Nucleus accumbens (tissue), 56 donors: ENCODE measurements around the gene RFX6.
"Not testable (repeated sequence)": the region's sequence is repeated elsewhere in the genome, so short reads cannot be mapped to it uniquely, and the experiment has no call there.

Experiments used
- DNase-seq, 56 donors: peaks; one replicate each; lab custom pipeline; 2025; lab: John Stamatoyannopoulos, UW

The RFX6 gene

GRCh38 chr6:116876635-116877611 lies at the start of gene RFX6:
RFX6 (plus strand) TSS chr6:116877242; CDS start chr6:116877276, 34 bp downstream.
- no peak for DNase-seq

GRCh38 chr6:116827561-116828240 lies 49.3 kb upstream of the RFX6 start:
- DNase-seq = no peak

GRCh38 chr6:116828983-116829382 lies 48.1 kb upstream of the RFX6 start, which contains the start of gene GPRC6A:
GPRC6A (minus strand) TSS chr6:116829083; CDS start chr6:116829013, 70 bp downstream.
- no peak for DNase-seq

GRCh38 chr6:116834526-116834925 lies 42.5 kb upstream of the RFX6 start:
- not testable (repeated sequence) for DNase-seq

- no peak for DNase-seq
Observed at GRCh38 chr6:116836606-116837342, 40.3 kb upstream of the RFX6 start.

- no peak for DNase-seq
Observed at GRCh38 chr6:116840091-116840490, 37.0 kb upstream of the RFX6 start.

GRCh38 chr6:116842459-116842858 lies 34.6 kb upstream of the RFX6 start:
- no peak for DNase-seq

GRCh38 chr6:116847227-116847626 lies 29.8 kb upstream of the RFX6 start:
- DNase-seq = no peak

- no peak for DNase-seq
Observed at GRCh38 chr6:116858060-116858459, 19.0 kb upstream of the RFX6 start.

- DNase-seq = no peak
Observed at GRCh38 chr6:116859264-116859663, 17.8 kb upstream of the RFX6 start.

GRCh38 chr6:116866281-116866871 lies 10.7 kb upstream of the RFX6 start:
- DNase-seq = no peak

GRCh38 chr6:116872771-116873170 lies 4.3 kb upstream of the RFX6 start:
- DNase-seq = no peak

GRCh38 chr6:116876107-116876506 lies 935 bp upstream of the RFX6 start:
- DNase-seq = no peak

- DNase-seq = no peak
Observed at GRCh38 chr6:116877743-116878142, 701 bp downstream of the RFX6 start.

GRCh38 chr6:116881236-116881635 lies 4.2 kb downstream of the RFX6 start:
- no peak for DNase-seq

- no peak for DNase-seq
Observed at GRCh38 chr6:116883005-116883404, 6.0 kb downstream of the RFX6 start.

- no peak for DNase-seq
Observed at GRCh38 chr6:116884530-116884929, 7.5 kb downstream of the RFX6 start.

GRCh38 chr6:116887168-116887567 lies 10.1 kb downstream of the RFX6 start:
- DNase-seq = no peak

GRCh38 chr6:116887894-116888293 lies 10.9 kb downstream of the RFX6 start:
- DNase-seq = no peak

- no peak for DNase-seq
Observed at GRCh38 chr6:116888732-116889360, 11.8 kb downstream of the RFX6 start.
